Aorta (tissue), 5 donors: Measurements from ENCODE around the gene CACNA1H. TPM values are rescaled to one million over a fixed set of nuclear protein-coding genes. Genes with fewer than 3 reads are reported as not detected.
"Not testable (repeated sequence)": the region's sequence is repeated elsewhere in the genome, so short reads cannot be mapped to it uniquely, and the experiment has no call there.

Source experiments
- ATAC-seq: fragments of 200-7000 bp; cut with Tn5 transposase; one replicate; pipeline ENCODE4 v1.9.1; 2022; ENCODE audit warnings: moderate library complexity; ENCODE audit not compliant: low FRiP score
- DNase-seq, 2 donors: peaks; one replicate each; pipeline ENCODE4 v3.0.0-alpha.2; 2020
- H3K27ac ChIP-seq, 2 donors: one replicate each; pipeline ENCODE4 v1.5.1; 2013; ENCODE audit warnings: low read length in 2 of 2, mild to moderate bottlenecking in 2 of 2, moderate library complexity in 2 of 2, control low read depth in 1 of 2, inconsistent platforms in 1 of 2, low read depth in 1 of 2
- H3K27me3 ChIP-seq, 2 donors: one replicate each; pipeline ENCODE4 v1.6.1; 2013; ENCODE audit warnings: control low read depth in 1 of 2, low read length in 1 of 2, mild to moderate bottlenecking in 1 of 2, moderate library complexity in 1 of 2; ENCODE audit not compliant: insufficient read depth in 2 of 2, control insufficient read depth in 1 of 2
- H3K36me3 ChIP-seq, 2 donors: one replicate each; pipeline ENCODE4 v1.6.1; 2013; ENCODE audit warnings: control low read depth in 1 of 2, low read length in 1 of 2, mild to moderate bottlenecking in 1 of 2; ENCODE audit not compliant: insufficient read depth in 2 of 2, control insufficient read depth in 1 of 2
- H3K4me1 ChIP-seq, 2 donors: one replicate each; pipeline ENCODE4 v1.6.1; 2013; ENCODE audit warnings: low read length in 2 of 2, control low read depth in 1 of 2, mild to moderate bottlenecking in 1 of 2, moderate library complexity in 1 of 2; ENCODE audit not compliant: insufficient read depth in 2 of 2, control insufficient read depth in 1 of 2
- H3K4me3 ChIP-seq, 2 donors: one replicate each; pipeline ENCODE4 v1.5.1; 2013; ENCODE audit warnings: low read length in 2 of 2, control low read depth in 1 of 2, mild to moderate bottlenecking in 1 of 2
- H3K9me3 ChIP-seq: one replicate; pipeline ENCODE4 v1.6.1; 2013; ENCODE audit warnings: mild to moderate bottlenecking, low read length; ENCODE audit not compliant: control insufficient read depth
- WGBS, 2 donors: extraction: QIAGEN DNeasy Blood & Tissue Kit; methylation state at CpG; one replicate each; pipeline ENCODE4 v1.1.7; 2013; 5-methylcytosine and 5-hydroxymethylcytosine counted together
- intact Hi-C, 2 donors: fragments of 100-400 bp; cut with DNase I; formaldehyde crosslinking; loops; one replicate each; pipeline versions ENCODE4 v1.14.2 to v1.15.0; 2022
- polyA plus RNA-seq, 2 donors: library from polyadenylated mRNA; stranded (reverse); fragments of 200-250 nt; gene quantifications; one replicate each; pipeline ENCODE4 v1.2.3, GENCODE V29; 2013
- total RNA-seq, 2 donors: library from RNA; stranded (reverse); fragmentation: NEBNext Ultra II Directional; extraction: Animal tissue kit (Norgen Biotek cat#: 25700); gene quantifications; one replicate each; pipeline ENCODE4 v1.2.1, GENCODE V29; 2021
- donor health status: healthy with polysubstance abuse.
- donor health status: Bipolar disorder and iron deficiency.
- donor health status: DM: no; HTN: no; CAD: no.
- donor health status: DM: no; HTN: no; CAD: no.
- donor health status: DM: yes; HTN: yes; CAD: no.

Gene CACNA1H
- total and polyA plus RNA-seq, 4 donors, result 1.3 to 17.8 (median 9.8) TPM

GRCh38 chr16:1194665-1195392 lies 41.9 kb downstream of the CACNA1H start:
- 25 to 32% methylated on average over 42 to 61 of the region's 61 CpGs for WGBS, 2 donors
- H3K4me3 ChIP-seq, result no peak overlapping the region
- H3K27me3 ChIP-seq, result no peaks in the 10 kb centered on the region
- H3K36me3 ChIP-seq, result no peaks in the 10 kb centered on the region
- DNase-seq (no peak), ATAC-seq (no peak)
- H3K27ac ChIP-seq, result no peak overlapping the region
- H3K4me1 ChIP-seq, result no peaks in the 10 kb centered on the region
- H3K9me3 ChIP-seq, result no peaks in the 10 kb centered on the region
- intact Hi-C loops, result loop anchor here (1.0 to 5.0 kb wide), 2 partner anchors 89 to 138 kb away; no protein-coding TSS in a partner anchor

- Histone ChIP-seq H3K4me1 (no peaks in the 10 kb centered on the region), H3K36me3 (no peaks in the 10 kb centered on the region), H3K27ac (no peak overlapping the region), H3K27me3 (no peaks in the 10 kb centered on the region), H3K9me3 (no peaks in the 10 kb centered on the region), H3K4me3 (no peak overlapping the region)
- ATAC-seq (no peak), DNase-seq (no peak)
- intact Hi-C loops, result loop anchor here in 1 of 2 donors (5.0 kb wide), 1 partner anchor 138 kb away; no protein-coding TSS in a partner anchor
- WGBS, 2 donors, result 82 to 87% methylated on average over 12 to 14 of the region's 14 CpGs
Measured at GRCh38 chr16:1195393-1195666, 42.4 kb downstream of the CACNA1H start.

GRCh38 chr16:1196494-1196893 lies 43.6 kb downstream of the CACNA1H start:
- intact Hi-C loops, result loop anchor here in 1 of 2 donors (5.0 kb wide), 1 partner anchor 139 kb away; no protein-coding TSS in a partner anchor
- no peaks in the 10 kb centered on the region for H3K27me3 ChIP-seq
- no peaks in the 10 kb centered on the region for H3K4me1 ChIP-seq
- no peaks in the 10 kb centered on the region for H3K9me3 ChIP-seq
- H3K4me3 ChIP-seq, result no peak overlapping the region
- no peak for ATAC-seq
- H3K36me3 ChIP-seq, result no peaks in the 10 kb centered on the region
- H3K27ac ChIP-seq, result no peak overlapping the region
- DNase-seq, result no peak
- WGBS, 2 donors, result 80 to 86% methylated on average over 11 of the region's 11 CpGs

GRCh38 chr16:1197237-1197866 lies 44.4 kb downstream of the CACNA1H start:
- Histone ChIP-seq H3K9me3 (no peaks in the 10 kb centered on the region), H3K4me3 (no peak overlapping the region), H3K27ac (no peak overlapping the region), H3K27me3 (no peaks in the 10 kb centered on the region), H3K4me1 (no peaks in the 10 kb centered on the region), H3K36me3 (no peaks in the 10 kb centered on the region)
- no peak for ATAC-seq
- intact Hi-C loops, result loop anchor here in 1 of 2 donors (5.0 kb wide), 1 partner anchor 140 kb away; no protein-coding TSS in a partner anchor
- 72 to 80% methylated on average over 19 of the region's 19 CpGs for WGBS, 2 donors
- DNase-seq, result no peak

- DNase-seq, result no peak
- no peak overlapping the region for H3K4me3 ChIP-seq
- no peaks in the 10 kb centered on the region for H3K9me3 ChIP-seq
- no peaks in the 10 kb centered on the region for H3K36me3 ChIP-seq
- intact Hi-C loops, result loop anchor here in 1 of 2 donors (5.0 kb wide), 1 partner anchor 141 kb away; no protein-coding TSS in a partner anchor
- no peak overlapping the region for H3K27ac ChIP-seq
- H3K27me3 ChIP-seq, result no peaks in the 10 kb centered on the region
- ATAC-seq, result no peak
- 87 to 93% methylated on average over 17 to 18 of the region's 18 CpGs for WGBS, 2 donors
- H3K4me1 ChIP-seq, result no peaks in the 10 kb centered on the region
Measured at GRCh38 chr16:1198194-1198593, 45.3 kb downstream of the CACNA1H start.

- ATAC-seq, result not testable (repeated sequence)
Measured at GRCh38 chr16:1198671-1199346, 45.9 kb downstream of the CACNA1H start.

GRCh38 chr16:1199347-1200013 lies 46.6 kb downstream of the CACNA1H start:
- DNase-seq (no peak), ATAC-seq (no peak)
- Histone ChIP-seq H3K27me3 (no peaks in the 10 kb centered on the region), H3K36me3 (no peaks in the 10 kb centered on the region), H3K27ac (no peak overlapping the region), H3K4me1 (no peaks in the 10 kb centered on the region), H3K9me3 (no peaks in the 10 kb centered on the region), H3K4me3 (no peak overlapping the region)
- intact Hi-C loops, result loop anchor here in 1 of 2 donors (5.0 kb wide), 1 partner anchor 142 kb away; no protein-coding TSS in a partner anchor
- 80 to 86% methylated on average over 14 to 15 of the region's 19 CpGs for WGBS, 2 donors

More at GRCh38 chr16:1198671-1199346, 45.9 kb downstream of the CACNA1H start:
- H3K4me1 ChIP-seq, H3K27ac ChIP-seq, DNase-seq, H3K27me3 ChIP-seq, H3K36me3 ChIP-seq, H3K4me3 ChIP-seq, H3K9me3 ChIP-seq: not testable (repeated sequence)
- 88 to 93% methylated on average over 41 to 44 of the region's 44 CpGs for WGBS, 2 donors
- intact Hi-C loops, result loop anchor here in 1 of 2 donors (5.0 kb wide), 1 partner anchor 142 kb away; no protein-coding TSS in a partner anchor

GRCh38 chr16:1200014-1200627 lies 47.2 kb downstream of the CACNA1H start:
- no peak overlapping the region for H3K27ac ChIP-seq
- no peaks in the 10 kb centered on the region for H3K4me1 ChIP-seq
- DNase-seq (no peak), ATAC-seq (no peak)
- no peak overlapping the region for H3K4me3 ChIP-seq
- H3K36me3 ChIP-seq, result no peaks in the 10 kb centered on the region
- intact Hi-C loops, result no loop called here
- H3K9me3 ChIP-seq, result no peaks in the 10 kb centered on the region
- no peaks in the 10 kb centered on the region for H3K27me3 ChIP-seq
- 93 to 94% methylated on average over 36 to 38 of the region's 38 CpGs for WGBS, 2 donors
